Left cardiac atrium (tissue), 4 donors: ENCODE results near the gene TCF7L1. TPM values are rescaled to one million over a fixed set of nuclear protein-coding genes. Genes with fewer than 3 reads are reported as not detected.

Experiments used
- ATAC-seq, 2 donors: fragments of 200-7000 bp; cut with Tn5 transposase; one replicate each; pipeline ENCODE4 v1.9.1; 2020; ENCODE audit warnings: mild to moderate bottlenecking in 2 of 2, moderate library complexity in 2 of 2
- DNase-seq: peaks from one replicate; pipeline ENCODE4 v3.0.0-alpha.2; 2020
- intact Hi-C, 2 donors: fragments of 100-400 bp; cut with DNase I; formaldehyde crosslinking; loops; one replicate each; pipeline versions ENCODE4 v1.14.1 to v1.15.1; 2022 to 2023
- total RNA-seq, 2 donors: library from RNA; stranded (reverse); fragmentation: NEBNext Ultra II Directional; extraction: Animal tissue kit (Norgen Biotek cat#: 25700); gene quantifications; one replicate each; pipeline ENCODE4 v1.2.1, GENCODE V29; 2021
- donor health status: DM: no; HTN: yes; CAD: no.
- donor health status: DM: no; HTN: yes; CAD: no; lungs with severe emphysema.
- donor health status: DM: yes; HTN: yes; CAD: no.
- donor health status: Dilated cardiomyopathy.

Gene TCF7L1
- total RNA-seq, 2 donors from 2014 or later: 17.1 to 17.3 TPM

GRCh38 chr2:85344356-85344954 is 211.3 kb downstream of the TCF7L1 start:
- ATAC-seq: no peak
- intact Hi-C loops: no loop called here

GRCh38 chr2:85347599-85347998 is 214.4 kb downstream of the TCF7L1 start:
- ATAC-seq (no peak), DNase-seq (no peak)
- intact Hi-C loops: no loop called here

More at GRCh38 chr2:85344356-85344954, 211.3 kb downstream of the TCF7L1 start:
- DNase-seq: no peak

GRCh38 chr2:85353876-85354285 is 220.7 kb downstream of the TCF7L1 start:
- peak; percentile 44 to 75 for ATAC-seq
- intact Hi-C loops: loop anchor here in 1 of 2 donors (1.0 kb wide), 1 partner anchor 27 kb away; the partner anchor contains the start of gene TGOLN2
- peak; percentile 68 for DNase-seq

GRCh38 chr2:85354286-85355072 is 221.3 kb downstream of the TCF7L1 start, which contains the start of the genes ELMOD3 and RETSAT:
TSS of gene ELMOD3 (plus strand) at chr2:85354769. CDS start at chr2:85357199, 2,430 bp downstream.
TSS of gene RETSAT (minus strand) at chr2:85354528. CDS start at chr2:85354507, 21 bp downstream.
- DNase-seq (peak; percentile 98), ATAC-seq (peak; percentile 95 to 97)
- intact Hi-C loops: loop anchor here in 1 of 2 donors (1.0 kb wide), 1 partner anchor 27 kb away; the partner anchor contains the start of gene TGOLN2

- DNase-seq (no peak), ATAC-seq (peak in 1 of 2 donors; percentile 2)
- intact Hi-C loops: no loop called here
These were observed 221.8 kb downstream of the TCF7L1 start for GRCh38 chr2:85355073-85355410.

- ATAC-seq: no peak
- intact Hi-C loops: no loop called here
- DNase-seq: no peak
These were observed 222.3 kb downstream of the TCF7L1 start for GRCh38 chr2:85355521-85355920.

GRCh38 chr2:85356186-85356585 is 223.0 kb downstream of the TCF7L1 start:
- DNase-seq: no peak

GRCh38 chr2:85357736-85358135 is 224.5 kb downstream of the TCF7L1 start:
- DNase-seq: no peak
- intact Hi-C loops: no loop called here
- ATAC-seq: no peak

More at GRCh38 chr2:85356186-85356585, 223.0 kb downstream of the TCF7L1 start:
- intact Hi-C loops: no loop called here
- ATAC-seq: no peak

Other genes starting within 250 kb of the TCF7L1 start
- gene TMSB10, start 227.7 kb upstream of the TCF7L1 start, total RNA-seq: 100 to 1,000 TPM; 751 to 893 TPM
- 10 to 100 TPM; 71.2 to 81.0 TPM for gene KCMF1, start 162.2 kb upstream of the TCF7L1 start, total RNA-seq
- 10 to 100 TPM; 71.1 to 73.9 TPM for gene TGOLN2, start 194.6 kb downstream of the TCF7L1 start, total RNA-seq
- 10 to 100 TPM; 79.9 to 84.0 TPM for gene RETSAT, start 221.1 kb downstream of the TCF7L1 start, total RNA-seq
- gene ELMOD3, start 221.4 kb downstream of the TCF7L1 start, total RNA-seq: 10 to 100 TPM; 15.4 to 22.1 TPM